Measurements from ENCODE around the gene HNRNPL. TPM values are rescaled to one million over a fixed set of nuclear protein-coding genes. Genes with fewer than 3 reads are reported as not detected.
"Not testable (repeated sequence)": the region's sequence is repeated elsewhere in the genome, so short reads cannot be mapped to it uniquely, and the experiment has no call there.

Gene HNRNPL
- total and polyA plus RNA-seq, 5 donors from 2014 or later, result 66.3 to 503 (median 89.9) TPM

DNA sequence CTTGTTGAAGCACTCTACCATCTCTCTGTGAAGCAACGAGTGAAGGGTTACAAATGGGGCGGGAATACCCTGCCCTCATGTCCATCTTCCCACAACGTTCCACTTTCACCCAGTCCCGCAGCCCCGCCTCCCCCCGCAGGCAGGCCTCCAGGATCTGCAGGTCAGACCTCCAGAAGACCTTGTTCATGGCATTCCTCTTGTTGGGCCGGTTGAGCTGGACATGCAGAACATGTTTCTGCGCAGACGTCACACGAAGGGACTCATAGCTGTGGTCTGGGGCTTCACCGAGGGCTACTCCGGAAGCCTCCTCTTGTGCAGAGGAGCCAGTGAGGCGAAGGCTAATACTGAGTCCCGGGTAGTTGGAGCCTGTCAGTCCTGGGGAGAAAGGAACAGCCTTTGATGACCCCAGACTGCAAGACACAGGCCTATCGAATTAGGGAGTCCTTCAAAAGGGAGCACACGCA, 18.6 kb downstream of the HNRNPL start:
- peak; percentile 4 to 8 for ATAC-seq (ENCODE audit: low read depth in 2 of 2)

GRCh38 chr19:38830039-38830733, 19.6 kb downstream of the HNRNPL start:
- Mint-ChIP-seq H3K9me3 (no peaks in the 10 kb centered on the region), H3K4me3 (peak overlapping the region; percentile 93 to 100 (median 95)), H3K27me3 (no peaks in the 10 kb centered on the region), H3K4me1 (peaks cover 10 to 65% (median 37%) of the 10 kb centered on the region in 4 donors), H3K36me3 (peaks cover 12% of the 10 kb centered on the region), H3K27ac (peak overlapping the region; percentile 43 to 94 (median 91))
- no peaks in the 10 kb centered on the region for H3K9me3 ChIP-seq (ENCODE audit: control insufficient read depth in 2 of 2, low read length in 2 of 2)
- peak overlapping the region; percentile 94 for H3K4me3 ChIP-seq (ENCODE audit: low read depth, low read length)
- no peaks in the 10 kb centered on the region for H3K27me3 ChIP-seq (ENCODE audit: control insufficient read depth, insufficient read depth, low read length)
- H3K27ac ChIP-seq (ENCODE audit: insufficient read depth, low read length, poor library complexity, severe bottlenecking), result no peak overlapping the region
- H3K4me1 ChIP-seq (ENCODE audit: control insufficient read depth, insufficient read depth, low read length, poor library complexity, severe bottlenecking), result peaks cover 27% of the 10 kb centered on the region
- peaks cover 20% of the 10 kb centered on the region for H3K36me3 ChIP-seq (ENCODE audit: control insufficient read depth, insufficient read depth, low read length)
- ATAC-seq (ENCODE audit: low read depth in 2 of 2) (no peak), DNase-seq (no peak)

More for the DNA sequence above, 18.6 kb downstream of the HNRNPL start:
- Histone ChIP-seq H3K27me3 (ENCODE audit: control insufficient read depth, insufficient read depth, low read length) (no peaks in the 10 kb centered on the region), H3K36me3 (ENCODE audit: control insufficient read depth, insufficient read depth, low read length) (peaks cover 27% of the 10 kb centered on the region), H3K4me1 (ENCODE audit: control insufficient read depth, insufficient read depth, low read length, poor library complexity, severe bottlenecking) (peaks cover 26% of the 10 kb centered on the region), H3K27ac (ENCODE audit: insufficient read depth, low read length, poor library complexity, severe bottlenecking) (peak overlapping the region; percentile 77), H3K4me3 (ENCODE audit: low read depth, low read length) (peak overlapping the region; percentile 94), H3K9me3 (ENCODE audit: control insufficient read depth in 2 of 2, low read length in 2 of 2) (no peaks in the 10 kb centered on the region)
- no peak for DNase-seq
- Mint-ChIP-seq H3K27ac (peak overlapping the region; percentile 77 to 94 (median 91)), H3K9me3 (no peaks in the 10 kb centered on the region), H3K36me3 (peaks cover 15% of the 10 kb centered on the region), H3K27me3 (no peaks in the 10 kb centered on the region), H3K4me3 (peak overlapping the region; percentile 93 to 100 (median 95)), H3K4me1 (peaks cover 7 to 58% (median 32%) of the 10 kb centered on the region in 4 donors)

DNA sequence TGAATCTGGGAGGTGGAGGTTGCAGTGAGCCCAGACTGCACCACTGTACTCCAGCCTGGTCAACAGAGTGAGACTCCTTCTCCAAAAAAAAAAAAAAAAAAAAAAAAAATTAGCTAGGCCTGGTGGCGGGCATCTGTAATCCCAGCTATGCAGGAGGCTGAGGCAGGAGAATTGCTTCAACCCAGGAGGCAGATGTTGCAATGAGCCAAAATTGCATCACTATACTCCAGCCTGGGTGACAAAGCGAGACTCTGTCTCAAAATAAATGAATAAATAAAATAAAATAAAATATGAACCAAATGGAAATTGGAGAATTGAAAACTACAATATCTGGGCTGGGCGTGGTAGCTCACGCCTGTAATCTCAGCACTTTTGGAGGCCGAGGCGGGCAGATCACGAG, 20.6 kb downstream of the HNRNPL start:
- H3K27me3 Mint-ChIP-seq; H3K9me3 ChIP-seq (ENCODE audit: control insufficient read depth in 2 of 2, low read length in 2 of 2); H3K27me3 ChIP-seq (ENCODE audit: control insufficient read depth, insufficient read depth, low read length); DNase-seq; ATAC-seq (ENCODE audit: low read depth in 2 of 2); H3K27ac Mint-ChIP-seq; H3K27ac ChIP-seq (ENCODE audit: insufficient read depth, low read length, poor library complexity, severe bottlenecking); H3K4me3 ChIP-seq (ENCODE audit: low read depth, low read length); H3K9me3 Mint-ChIP-seq: not testable (repeated sequence)
- H3K36me3 Mint-ChIP-seq, result peaks cover 12% of the 10 kb centered on the region
- peak overlapping the region in 3 of 4 donors; percentile 22 to 93 (median 38) for H3K4me3 Mint-ChIP-seq
- H3K36me3 ChIP-seq (ENCODE audit: control insufficient read depth, insufficient read depth, low read length), result peaks cover 20% of the 10 kb centered on the region
- peaks cover 27% of the 10 kb centered on the region for H3K4me1 ChIP-seq (ENCODE audit: control insufficient read depth, insufficient read depth, low read length, poor library complexity, severe bottlenecking)
- peaks cover 11 to 73% (median 42%) of the 10 kb centered on the region in 4 donors for H3K4me1 Mint-ChIP-seq

- no peaks in the 10 kb centered on the region for H3K9me3 ChIP-seq (ENCODE audit: control insufficient read depth in 2 of 2, low read length in 2 of 2)
- H3K4me1 Mint-ChIP-seq, result peaks cover 14 to 75% (median 42%) of the 10 kb centered on the region in 4 donors
- no peak overlapping the region for H3K4me3 ChIP-seq (ENCODE audit: low read depth, low read length)
- no peak overlapping the region for H3K27ac ChIP-seq (ENCODE audit: insufficient read depth, low read length, poor library complexity, severe bottlenecking)
- H3K36me3 ChIP-seq (ENCODE audit: control insufficient read depth, insufficient read depth, low read length), result peaks cover 26% of the 10 kb centered on the region
- peak overlapping the region in 3 of 4 donors; percentile 38 to 70 (median 43) for H3K4me3 Mint-ChIP-seq
- H3K36me3 Mint-ChIP-seq, result peaks cover 28% of the 10 kb centered on the region
- H3K27me3 ChIP-seq (ENCODE audit: control insufficient read depth, insufficient read depth, low read length), result no peaks in the 10 kb centered on the region
- peaks cover 23% of the 10 kb centered on the region for H3K4me1 ChIP-seq (ENCODE audit: control insufficient read depth, insufficient read depth, low read length, poor library complexity, severe bottlenecking)
- no peaks in the 10 kb centered on the region for H3K27me3 Mint-ChIP-seq
- ATAC-seq (ENCODE audit: low read depth in 2 of 2) (no peak), DNase-seq (no peak)
- no peaks in the 10 kb centered on the region for H3K9me3 Mint-ChIP-seq
- no peak overlapping the region for H3K27ac Mint-ChIP-seq
Measured at GRCh38 chr19:38826856-38827551, 22.8 kb downstream of the HNRNPL start.

DNA sequence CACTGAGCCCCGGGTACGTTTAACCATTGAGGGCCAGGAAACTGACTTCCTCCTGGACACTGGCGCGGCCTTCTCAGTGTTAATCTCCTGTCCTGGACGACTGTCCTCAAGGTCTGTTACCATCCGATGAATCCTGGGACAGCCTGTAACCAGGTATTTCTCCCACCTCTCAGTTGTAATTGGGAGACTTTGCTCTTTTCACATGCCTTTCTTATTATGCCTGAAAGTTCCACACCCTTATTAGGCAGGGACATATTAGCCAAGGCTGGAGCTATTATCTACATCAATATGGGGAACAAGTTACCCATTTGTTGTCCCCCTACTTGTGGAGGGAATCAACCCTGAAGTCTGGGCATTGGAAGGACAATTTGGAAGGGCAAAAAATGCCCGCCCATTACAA, 23.9 kb downstream of the HNRNPL start:
- not testable (repeated sequence) for H3K27ac ChIP-seq (ENCODE audit: insufficient read depth, low read length, poor library complexity, severe bottlenecking); ATAC-seq (ENCODE audit: low read depth in 2 of 2); H3K9me3 Mint-ChIP-seq; H3K27ac Mint-ChIP-seq; H3K9me3 ChIP-seq (ENCODE audit: control insufficient read depth in 2 of 2, low read length in 2 of 2); DNase-seq; H3K4me3 ChIP-seq (ENCODE audit: low read depth, low read length); H3K27me3 ChIP-seq (ENCODE audit: control insufficient read depth, insufficient read depth, low read length); H3K4me3 Mint-ChIP-seq; H3K27me3 Mint-ChIP-seq
- peaks cover 9 to 69% (median 36%) of the 10 kb centered on the region in 4 donors for H3K4me1 Mint-ChIP-seq
- H3K36me3 Mint-ChIP-seq, result peaks cover 25% of the 10 kb centered on the region
- H3K36me3 ChIP-seq (ENCODE audit: control insufficient read depth, insufficient read depth, low read length), result peaks cover 30% of the 10 kb centered on the region
- peaks cover 17% of the 10 kb centered on the region for H3K4me1 ChIP-seq (ENCODE audit: control insufficient read depth, insufficient read depth, low read length, poor library complexity, severe bottlenecking)

GRCh38 chr19:38821230-38821825, 28.5 kb downstream of the HNRNPL start:
- not testable (repeated sequence) for H3K27ac ChIP-seq (ENCODE audit: insufficient read depth, low read length, poor library complexity, severe bottlenecking); H3K9me3 Mint-ChIP-seq; H3K9me3 ChIP-seq (ENCODE audit: control insufficient read depth in 2 of 2, low read length in 2 of 2); H3K27ac Mint-ChIP-seq; ATAC-seq (ENCODE audit: low read depth in 2 of 2); H3K27me3 ChIP-seq (ENCODE audit: control insufficient read depth, insufficient read depth, low read length); H3K4me3 ChIP-seq (ENCODE audit: low read depth, low read length); H3K4me3 Mint-ChIP-seq; DNase-seq; H3K4me1 ChIP-seq (ENCODE audit: control insufficient read depth, insufficient read depth, low read length, poor library complexity, severe bottlenecking); H3K27me3 Mint-ChIP-seq
- H3K36me3 ChIP-seq (ENCODE audit: control insufficient read depth, insufficient read depth, low read length), result peaks cover 38% of the 10 kb centered on the region
- H3K4me1 Mint-ChIP-seq, result peaks cover 9 to 42% (median 24%) of the 10 kb centered on the region in 4 donors
- peaks cover 23% of the 10 kb centered on the region for H3K36me3 Mint-ChIP-seq

- Mint-ChIP-seq H3K27ac (peak overlapping the region in 1 of 3 donors; percentile 56), H3K4me1 (peaks cover 5 to 26% (median 14%) of the 10 kb centered on the region in 4 donors), H3K27me3 (no peaks in the 10 kb centered on the region), H3K9me3 (no peaks in the 10 kb centered on the region), H3K4me3 (no peak overlapping the region), H3K36me3 (peaks cover 31% of the 10 kb centered on the region)
- DNase-seq, result no peak
- ATAC-seq (ENCODE audit: low read depth in 2 of 2), result no peak
- Histone ChIP-seq H3K9me3 (ENCODE audit: control insufficient read depth in 2 of 2, low read length in 2 of 2) (no peaks in the 10 kb centered on the region), H3K27ac (ENCODE audit: insufficient read depth, low read length, poor library complexity, severe bottlenecking) (no peak overlapping the region), H3K27me3 (ENCODE audit: control insufficient read depth, insufficient read depth, low read length) (no peaks in the 10 kb centered on the region), H3K4me1 (ENCODE audit: control insufficient read depth, insufficient read depth, low read length, poor library complexity, severe bottlenecking) (no peaks in the 10 kb centered on the region), H3K36me3 (ENCODE audit: control insufficient read depth, insufficient read depth, low read length) (peaks cover 53% of the 10 kb centered on the region), H3K4me3 (ENCODE audit: low read depth, low read length) (no peak overlapping the region)
Measured at GRCh38 chr19:38819231-38819920, 30.4 kb downstream of the HNRNPL start.

Measured in CD4-positive, CD25-positive, alpha-beta regulatory T cell (primary cell).